Placental epithelial cell (primary cell): ENCODE results near the gene HSPA12B. TPM values are rescaled to one million over a fixed set of nuclear protein-coding genes. Genes with fewer than 3 reads are reported as not detected.

ENCODE experiments used
- total RNA-seq: library from RNA; depleted of rRNA; stranded (reverse); fragments of >200 nt; gene quantifications from 2 replicates; pipeline ENCODE4 v1.2.3, GENCODE V29; 2012

The HSPA12B gene
- under 0.01 and 0.22 TPM in 2 replicates for total RNA-seq

DNA sequence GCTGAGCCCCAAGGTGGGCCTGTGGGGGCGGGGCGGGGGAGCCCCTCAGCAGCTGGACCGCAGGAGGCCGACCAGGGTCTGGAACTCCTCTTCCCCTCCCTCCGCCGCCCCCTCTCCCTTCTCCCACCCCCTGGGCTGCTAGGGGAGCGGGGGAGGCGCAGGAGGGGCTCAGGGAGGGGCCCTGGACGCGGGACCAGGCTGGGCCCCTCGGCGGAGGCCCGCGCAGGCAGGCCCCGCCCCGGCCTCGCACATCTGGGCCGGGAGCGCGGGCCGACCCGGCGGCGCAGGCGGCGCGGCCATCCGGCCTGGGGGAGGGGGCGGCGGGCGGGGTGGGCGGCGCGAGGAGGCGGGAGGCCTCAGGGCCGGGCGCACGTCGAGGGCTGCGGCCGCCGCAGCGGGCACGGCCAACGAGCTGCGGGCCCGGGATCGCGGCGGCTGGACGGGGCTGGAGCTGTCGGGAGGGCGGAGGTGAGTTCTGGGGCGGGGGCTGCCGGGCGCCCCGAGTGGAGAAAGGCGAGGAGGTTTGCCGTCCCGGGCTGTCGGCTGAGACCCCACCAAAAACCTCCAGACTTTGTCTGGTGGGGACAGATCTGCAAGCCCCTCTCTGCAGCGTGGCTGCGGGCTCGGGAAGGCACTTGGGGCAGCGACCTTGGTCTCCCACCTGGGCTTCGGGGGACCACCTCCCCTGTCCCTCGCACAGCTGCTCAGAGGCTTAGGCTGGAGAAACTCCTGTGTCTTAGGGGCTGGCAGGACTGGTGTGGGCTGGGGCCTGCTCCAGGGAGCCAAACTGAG, at the start of gene HSPA12B:
Gene HSPA12B (plus strand): TSS at position 359 of the 792 bp plus-strand sequence. CDS start 5,990 bp downstream, outside the sequence.

DNA sequence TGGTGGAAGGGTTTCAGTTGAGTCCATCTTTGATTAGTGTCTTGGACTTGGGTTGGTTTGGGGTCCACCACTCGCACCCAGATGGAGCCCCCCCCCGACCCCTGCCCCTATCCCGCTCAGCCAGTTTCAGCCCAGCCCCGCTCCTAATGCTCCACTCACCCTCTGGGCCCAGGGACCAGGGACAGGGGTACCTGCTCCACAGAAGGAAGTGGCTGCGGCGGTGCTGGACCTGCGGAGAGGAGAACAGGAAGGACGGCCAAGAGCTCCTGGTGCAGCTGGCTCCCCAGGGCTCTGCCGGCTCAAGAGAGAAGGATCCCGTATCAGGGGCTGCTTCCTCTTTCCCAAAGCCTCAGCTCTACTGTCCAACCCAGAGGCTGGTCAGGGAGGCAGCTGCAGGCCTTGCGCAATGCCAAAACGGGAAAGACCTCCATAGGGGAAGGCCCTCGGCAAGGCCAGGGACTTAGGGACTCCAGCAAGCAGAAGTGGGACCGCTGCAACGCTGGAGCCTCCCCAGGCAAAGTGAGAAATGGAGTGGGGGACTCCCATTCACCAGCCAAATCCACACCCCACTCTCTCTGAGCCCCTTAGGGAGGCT, 20.1 kb upstream of the HSPA12B start, which contains the start of gene SIGLEC1:
Gene SIGLEC1 (minus strand): TSS at position 322 of the 595 bp plus-strand sequence. CDS start 5,472 bp downstream, outside the sequence.

DNA sequence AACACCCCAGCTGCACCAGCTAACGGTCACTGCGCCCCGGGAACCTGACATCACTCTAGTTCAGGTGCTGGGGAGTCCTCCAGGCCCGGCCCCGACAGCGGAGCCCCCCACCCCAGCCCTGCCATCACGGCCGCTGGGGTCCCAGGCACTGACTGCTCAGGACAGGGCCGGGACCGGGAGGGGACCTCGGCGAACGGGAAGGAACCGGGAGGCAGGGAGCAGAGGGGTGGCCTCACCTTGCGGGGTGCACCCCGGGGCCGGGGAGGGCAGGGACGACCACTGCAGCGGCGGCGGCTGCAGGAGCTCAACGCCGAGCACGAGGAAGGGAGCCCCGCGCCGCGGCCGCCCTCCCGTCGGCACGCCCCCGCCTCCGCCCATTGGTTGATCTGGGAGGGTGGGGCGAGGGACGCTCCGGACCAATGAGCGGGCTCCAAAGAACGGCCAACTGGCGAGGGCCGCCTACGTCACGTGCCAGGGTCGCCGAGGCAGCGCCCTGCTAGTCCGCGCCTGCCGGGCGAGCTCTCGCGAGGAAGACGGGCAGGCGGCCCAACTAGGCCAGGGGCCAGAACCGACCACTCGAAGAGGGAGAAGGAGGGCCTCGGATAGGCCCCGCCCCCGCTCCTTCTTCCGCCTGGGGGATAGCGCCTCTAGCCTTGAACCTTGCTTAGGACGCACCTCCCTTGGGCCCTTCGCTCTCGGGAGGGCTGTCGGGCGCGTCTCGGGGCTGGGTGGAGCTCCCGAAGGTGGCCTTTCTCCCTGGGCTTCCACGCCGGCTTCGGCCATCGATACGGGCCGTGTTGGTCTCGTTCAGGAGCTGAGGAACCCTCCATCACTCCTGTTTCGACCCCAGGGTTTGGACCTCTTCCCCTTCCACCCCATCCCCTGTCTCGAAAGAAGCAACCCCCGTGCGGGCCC, 35.2 kb downstream of the HSPA12B start, which contains the start of gene ADISSP:
Gene ADISSP (minus strand): TSS at position 327 of the 915 bp plus-strand sequence. CDS start 7,653 bp downstream, outside the sequence.

GRCh38 chr20:3781153-3781910, 48.8 kb downstream of the HSPA12B start, which contains the start of gene SPEF1:
Gene SPEF1 (minus strand): TSS chr20:3781448. CDS start chr20:3781287, 161 bp downstream.

DNA sequence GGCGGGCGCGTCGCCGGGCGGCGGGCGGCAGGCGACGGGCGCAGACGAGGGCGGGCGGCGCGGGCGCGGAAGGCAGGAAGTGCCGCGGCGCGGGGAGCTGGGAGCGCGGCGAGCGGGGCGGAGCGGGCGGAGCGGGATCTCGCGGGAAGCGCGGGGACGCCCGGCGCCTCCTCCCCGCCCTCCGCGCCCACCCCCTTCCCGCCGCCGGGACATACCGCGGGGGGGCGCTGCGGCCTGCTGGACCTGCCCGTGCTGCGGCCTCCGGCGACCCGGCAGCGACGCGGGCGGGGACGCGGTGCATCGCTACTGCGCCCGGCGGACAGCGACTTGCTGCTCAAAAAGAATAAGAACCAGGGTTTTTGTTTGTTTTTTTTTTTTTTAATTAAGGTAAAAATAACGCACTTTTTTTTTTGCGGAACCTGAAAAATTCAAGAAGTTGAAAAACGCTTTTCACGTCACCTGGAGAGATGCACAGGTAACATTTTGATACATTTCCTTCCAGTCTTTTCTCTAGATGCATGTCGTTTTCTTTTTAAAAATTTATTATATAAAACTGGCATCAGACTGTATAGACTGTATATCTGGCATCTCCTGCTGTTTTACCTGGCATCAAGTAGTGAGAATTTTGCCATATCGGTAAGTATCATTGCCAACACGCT, 54.3 kb downstream of the HSPA12B start, which contains the start of gene CENPB:
Gene CENPB (minus strand): TSS at position 76 of the 659 bp plus-strand sequence. CDS start 257 bp downstream, outside the sequence.

GRCh38 chr20:3795511-3796468, 63.3 kb downstream of the HSPA12B start, which contains the start of gene CDC25B:
Gene CDC25B (plus strand): TSS chr20:3796310. CDS start chr20:3796532, 222 bp downstream.

Other genes with a start within 250 kb of the HSPA12B start
- gene GFRA4, start 69.3 kb upstream of the HSPA12B start, total RNA-seq, result not detected in 2 replicates
- 3.1 TPM in 2 replicates for gene ADAM33, start 50.7 kb upstream of the HSPA12B start, total RNA-seq
- gene SIGLEC1, start 20.1 kb upstream of the HSPA12B start, total RNA-seq, result not detected in 2 replicates
- 13.3 and 26.8 TPM in 2 replicates for gene ADISSP, start 35.1 kb downstream of the HSPA12B start, total RNA-seq
- gene SPEF1, start 48.8 kb downstream of the HSPA12B start, total RNA-seq, result 0.22 TPM in 1 of 2 replicates, not detected in the other
- gene CENPB, start 54.1 kb downstream of the HSPA12B start, total RNA-seq, result 80.5 and 93.8 TPM in 2 replicates
- gene CDC25B, start 63.6 kb downstream of the HSPA12B start, total RNA-seq, result 32.4 and 42.0 TPM in 2 replicates
- 25.9 and 37.3 TPM in 2 replicates for gene AP5S1, start 87.9 kb downstream of the HSPA12B start, total RNA-seq
- 29.1 and 40.3 TPM in 2 replicates for gene MAVS, start 114.1 kb downstream of the HSPA12B start, total RNA-seq
- gene PANK2, start 156.7 kb downstream of the HSPA12B start, total RNA-seq, result 45.9 and 46.7 TPM in 2 replicates